ENCODE data around the gene CEP104.

The CEP104 gene

GRCh38 chr1:3881193-3881480 is 24.1 kb upstream of the CEP104 start:
- Histone ChIP-seq H3K27ac (ENCODE audit: low read depth, low read length) (no peak overlapping the region), H3K4me1 (ENCODE audit: control insufficient read depth, insufficient read depth, low read length, unreplicated experiment) (no peaks in the 10 kb centered on the region), H2AFZ (ENCODE audit: low read length, unreplicated experiment) (no peak overlapping the region), H3K4me3 (ENCODE audit: low read depth, low read length) (no peak overlapping the region), H3K36me3 (ENCODE audit: insufficient read depth, low read length) (peaks cover 22% of the 10 kb centered on the region), H3K79me2 (ENCODE audit: control insufficient read depth, insufficient read depth, low read length, unreplicated experiment) (no peaks in the 10 kb centered on the region), H3K27me3 (ENCODE audit: insufficient read depth, low read length) (no peaks in the 10 kb centered on the region)

DNA sequence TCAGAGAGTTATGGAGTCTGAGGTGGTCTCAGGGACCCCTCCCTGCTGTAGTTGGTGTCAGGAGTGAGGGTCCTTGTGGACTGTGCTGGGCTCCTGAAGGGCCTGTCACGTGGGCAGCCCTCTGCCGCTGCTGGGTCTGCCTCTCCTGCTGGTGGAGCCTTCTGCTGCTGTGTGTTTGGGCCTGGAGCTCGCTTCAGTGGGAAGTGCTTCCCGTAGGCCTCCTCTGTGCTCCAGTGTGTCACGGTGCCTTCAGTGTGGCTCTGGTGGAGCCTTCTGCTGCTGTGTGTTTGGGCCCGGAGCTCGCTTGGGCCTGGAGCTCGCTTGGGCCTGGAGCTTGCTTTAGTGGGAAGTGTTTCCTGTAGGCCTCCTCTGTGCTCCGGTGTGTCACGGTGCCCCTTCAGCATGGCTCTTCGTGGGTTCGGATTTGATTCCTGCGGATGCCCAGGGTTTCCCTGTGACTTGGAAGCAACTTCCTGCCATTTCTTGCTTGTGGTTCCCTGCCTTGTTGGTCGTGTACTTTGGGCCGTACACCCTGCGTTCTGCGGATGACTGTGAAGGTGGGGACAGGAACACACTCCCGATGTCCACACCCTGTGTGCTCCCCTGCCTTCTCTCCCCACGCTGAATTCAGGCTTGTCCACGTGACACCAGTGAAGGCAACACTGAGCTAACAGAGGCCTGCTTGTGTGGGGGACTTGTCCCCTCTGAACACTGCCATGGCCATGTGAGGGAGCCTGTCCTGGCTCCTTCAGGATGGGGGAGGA is 23.6 kb upstream of the CEP104 start:
- no peak overlapping the region for H3K4me3 ChIP-seq (ENCODE audit: low read depth, low read length)
- H2AFZ ChIP-seq (ENCODE audit: low read length, unreplicated experiment) = no peak overlapping the region
- no peaks in the 10 kb centered on the region for H3K27me3 ChIP-seq (ENCODE audit: insufficient read depth, low read length)
- H3K27ac ChIP-seq (ENCODE audit: low read depth, low read length) = no peak overlapping the region
- no peaks in the 10 kb centered on the region for H3K79me2 ChIP-seq (ENCODE audit: control insufficient read depth, insufficient read depth, low read length, unreplicated experiment)
- H3K4me1 ChIP-seq (ENCODE audit: control insufficient read depth, insufficient read depth, low read length, unreplicated experiment) = no peaks in the 10 kb centered on the region
- peaks cover 22% of the 10 kb centered on the region for H3K36me3 ChIP-seq (ENCODE audit: insufficient read depth, low read length)

GRCh38 chr1:3879787-3880428 is 22.9 kb upstream of the CEP104 start:
- Histone ChIP-seq H3K36me3 (ENCODE audit: insufficient read depth, low read length) (peaks cover 22% of the 10 kb centered on the region), H3K27ac (ENCODE audit: low read depth, low read length) (no peak overlapping the region), H3K27me3 (ENCODE audit: insufficient read depth, low read length) (no peaks in the 10 kb centered on the region), H3K79me2 (ENCODE audit: control insufficient read depth, insufficient read depth, low read length, unreplicated experiment) (no peaks in the 10 kb centered on the region), H3K4me1 (ENCODE audit: control insufficient read depth, insufficient read depth, low read length, unreplicated experiment) (no peaks in the 10 kb centered on the region), H3K4me3 (ENCODE audit: low read depth, low read length) (no peak overlapping the region), H2AFZ (ENCODE audit: low read length, unreplicated experiment) (no peak overlapping the region)

DNA sequence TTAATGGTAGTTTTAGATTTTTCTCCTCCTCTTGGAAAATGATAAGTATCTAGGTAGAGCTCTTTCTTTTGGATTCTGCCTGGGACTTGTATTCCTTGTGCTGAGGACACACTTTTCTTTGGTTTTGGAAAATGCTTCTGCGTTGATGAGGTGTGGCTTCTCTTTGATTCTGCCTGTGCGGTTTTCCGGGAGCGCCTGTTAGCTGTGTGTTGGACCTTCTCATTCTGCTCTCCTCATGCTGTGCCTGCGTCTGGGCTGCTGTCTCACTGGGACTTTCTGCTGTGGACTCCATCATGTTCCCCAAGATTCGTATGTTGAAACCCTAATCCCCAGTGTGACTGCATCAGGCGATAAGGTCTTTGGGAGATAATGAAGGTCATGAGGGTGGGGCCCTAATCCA is 22.1 kb upstream of the CEP104 start:
- no peak overlapping the region for H2AFZ ChIP-seq (ENCODE audit: low read length, unreplicated experiment)
- H3K36me3 ChIP-seq (ENCODE audit: insufficient read depth, low read length) = peaks cover 22% of the 10 kb centered on the region
- no peak overlapping the region for H3K27ac ChIP-seq (ENCODE audit: low read depth, low read length)
- H3K27me3 ChIP-seq (ENCODE audit: insufficient read depth, low read length) = no peaks in the 10 kb centered on the region
- no peaks in the 10 kb centered on the region for H3K4me1 ChIP-seq (ENCODE audit: control insufficient read depth, insufficient read depth, low read length, unreplicated experiment)
- no peaks in the 10 kb centered on the region for H3K79me2 ChIP-seq (ENCODE audit: control insufficient read depth, insufficient read depth, low read length, unreplicated experiment)
- no peak overlapping the region for H3K4me3 ChIP-seq (ENCODE audit: low read depth, low read length)

GRCh38 chr1:3876716-3877115 is 19.7 kb upstream of the CEP104 start:
- no peaks in the 10 kb centered on the region for H3K4me1 ChIP-seq (ENCODE audit: control insufficient read depth, insufficient read depth, low read length, unreplicated experiment)
- no peak overlapping the region for H3K4me3 ChIP-seq (ENCODE audit: low read depth, low read length)

DNA sequence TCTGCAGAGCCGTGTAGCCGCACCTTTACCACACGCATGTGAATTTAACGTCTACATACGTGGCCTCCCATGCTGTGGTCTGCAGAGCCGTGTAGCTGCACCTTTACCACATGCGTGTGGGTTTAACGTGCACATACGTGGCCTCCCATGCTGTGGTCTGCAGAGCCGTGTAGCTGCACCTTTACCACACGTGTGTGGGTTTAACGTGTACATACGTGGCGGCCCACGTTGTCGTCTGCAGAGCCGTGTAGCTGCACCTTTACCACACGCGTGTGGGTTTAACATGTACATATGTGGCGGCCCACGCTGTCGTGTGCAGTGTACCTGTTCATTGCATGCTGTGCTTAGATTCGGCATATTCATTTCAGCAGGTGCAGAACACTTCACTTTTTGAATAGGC is 17.7 kb upstream of the CEP104 start:
- Histone ChIP-seq H3K79me2 (ENCODE audit: control insufficient read depth, insufficient read depth, low read length, unreplicated experiment) (no peaks in the 10 kb centered on the region), H3K4me1 (ENCODE audit: control insufficient read depth, insufficient read depth, low read length, unreplicated experiment) (no peaks in the 10 kb centered on the region), H3K27me3 (ENCODE audit: insufficient read depth, low read length) (no peaks in the 10 kb centered on the region), H3K36me3 (ENCODE audit: insufficient read depth, low read length) (peaks cover 12% of the 10 kb centered on the region), H3K4me3 (ENCODE audit: low read depth, low read length) (no peak overlapping the region), H3K27ac (ENCODE audit: low read depth, low read length) (no peak overlapping the region), H2AFZ (ENCODE audit: low read length, unreplicated experiment) (no peak overlapping the region)

More at GRCh38 chr1:3876716-3877115, 19.7 kb upstream of the CEP104 start:
- no peaks in the 10 kb centered on the region for H3K27me3 ChIP-seq (ENCODE audit: insufficient read depth, low read length)
- peaks cover 22% of the 10 kb centered on the region for H3K36me3 ChIP-seq (ENCODE audit: insufficient read depth, low read length)
- H3K27ac ChIP-seq (ENCODE audit: low read depth, low read length) = no peak overlapping the region
- H2AFZ ChIP-seq (ENCODE audit: low read length, unreplicated experiment) = no peak overlapping the region
- no peaks in the 10 kb centered on the region for H3K79me2 ChIP-seq (ENCODE audit: control insufficient read depth, insufficient read depth, low read length, unreplicated experiment)

- no peak overlapping the region for H3K4me3 ChIP-seq (ENCODE audit: low read depth, low read length)
- H3K36me3 ChIP-seq (ENCODE audit: insufficient read depth, low read length) = no peaks in the 10 kb centered on the region
- no peaks in the 10 kb centered on the region for H3K79me2 ChIP-seq (ENCODE audit: control insufficient read depth, insufficient read depth, low read length, unreplicated experiment)
- no peaks in the 10 kb centered on the region for H3K27me3 ChIP-seq (ENCODE audit: insufficient read depth, low read length)
- H2AFZ ChIP-seq (ENCODE audit: low read length, unreplicated experiment) = no peak overlapping the region
- no peaks in the 10 kb centered on the region for H3K4me1 ChIP-seq (ENCODE audit: control insufficient read depth, insufficient read depth, low read length, unreplicated experiment)
- no peak overlapping the region for H3K27ac ChIP-seq (ENCODE audit: low read depth, low read length)
These were observed 15.5 kb upstream of the CEP104 start for GRCh38 chr1:3872546-3872945.

GRCh38 chr1:3871451-3871805 is 14.4 kb upstream of the CEP104 start:
- H3K27ac ChIP-seq (ENCODE audit: low read depth, low read length) = no peak overlapping the region
- H3K4me1 ChIP-seq (ENCODE audit: control insufficient read depth, insufficient read depth, low read length, unreplicated experiment) = no peaks in the 10 kb centered on the region
- H3K4me3 ChIP-seq (ENCODE audit: low read depth, low read length) = no peak overlapping the region
- H2AFZ ChIP-seq (ENCODE audit: low read length, unreplicated experiment) = no peak overlapping the region
- H3K27me3 ChIP-seq (ENCODE audit: insufficient read depth, low read length) = no peaks in the 10 kb centered on the region
- no peaks in the 10 kb centered on the region for H3K79me2 ChIP-seq (ENCODE audit: control insufficient read depth, insufficient read depth, low read length, unreplicated experiment)
- no peaks in the 10 kb centered on the region for H3K36me3 ChIP-seq (ENCODE audit: insufficient read depth, low read length)

DNA sequence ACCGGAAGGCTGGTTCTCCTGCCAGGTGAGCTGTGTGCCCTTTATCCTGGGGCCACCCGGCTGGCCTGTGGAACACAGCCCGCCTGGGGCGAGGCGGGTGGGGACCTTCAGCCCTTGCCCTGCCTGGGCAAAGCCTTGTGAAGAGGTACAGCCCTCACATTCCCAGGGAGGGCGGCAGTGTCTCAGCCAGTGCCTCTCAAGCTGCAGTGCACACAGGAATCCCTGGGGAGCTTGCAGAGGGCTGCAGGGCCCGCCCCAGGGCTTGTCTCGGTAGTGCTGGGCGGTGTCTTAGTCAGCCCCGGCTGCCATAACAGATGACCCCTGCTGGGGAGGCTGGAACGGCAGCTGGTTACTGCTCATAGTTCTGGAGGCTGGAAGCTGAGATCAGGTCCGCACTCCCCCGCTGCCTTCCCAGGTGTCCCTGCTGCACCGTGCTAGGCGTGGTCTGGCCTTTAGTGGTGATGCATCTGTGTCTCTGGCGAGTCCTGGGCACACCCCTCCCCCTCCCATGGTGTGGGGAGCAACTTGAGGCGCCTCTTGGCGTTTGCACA is 12.8 kb upstream of the CEP104 start:
- no peak overlapping the region for H3K4me3 ChIP-seq (ENCODE audit: low read depth, low read length)
- no peak overlapping the region for H2AFZ ChIP-seq (ENCODE audit: low read length, unreplicated experiment)

DNA sequence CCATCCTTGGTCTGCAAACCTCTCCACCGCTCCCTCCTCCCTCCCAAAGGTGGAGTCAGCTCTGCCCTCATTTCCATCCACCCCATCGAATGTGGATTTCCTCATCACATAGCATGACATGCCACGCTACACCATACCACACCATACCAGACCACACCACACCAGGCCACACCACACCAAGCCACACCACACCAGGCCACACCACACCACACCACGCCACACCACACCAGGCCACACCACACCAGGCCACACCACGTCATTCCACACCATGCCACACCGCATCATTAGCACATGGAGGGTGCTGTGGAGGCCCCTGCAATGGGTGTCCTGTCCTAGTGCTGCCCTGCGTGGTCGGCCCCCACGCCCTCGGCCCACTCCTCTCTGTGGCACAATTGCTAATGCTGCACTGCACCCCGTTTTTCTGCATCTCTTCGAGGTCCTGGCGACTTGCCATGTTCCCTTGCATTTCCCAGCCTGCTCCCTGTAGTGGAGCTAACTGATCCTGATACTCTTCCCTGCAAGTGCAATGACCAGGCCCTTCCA is 11.5 kb upstream of the CEP104 start:
- H3K4me3 ChIP-seq (ENCODE audit: low read depth, low read length) = no peak overlapping the region
- no peaks in the 10 kb centered on the region for H3K4me1 ChIP-seq (ENCODE audit: control insufficient read depth, insufficient read depth, low read length, unreplicated experiment)
- no peaks in the 10 kb centered on the region for H3K36me3 ChIP-seq (ENCODE audit: insufficient read depth, low read length)
- H3K27ac ChIP-seq (ENCODE audit: low read depth, low read length) = no peak overlapping the region
- no peaks in the 10 kb centered on the region for H3K79me2 ChIP-seq (ENCODE audit: control insufficient read depth, insufficient read depth, low read length, unreplicated experiment)
- H3K27me3 ChIP-seq (ENCODE audit: insufficient read depth, low read length) = no peaks in the 10 kb centered on the region
- no peak overlapping the region for H2AFZ ChIP-seq (ENCODE audit: low read length, unreplicated experiment)

More for the DNA sequence above, 12.8 kb upstream of the CEP104 start:
- Histone ChIP-seq H3K27me3 (ENCODE audit: insufficient read depth, low read length) (no peaks in the 10 kb centered on the region), H3K4me1 (ENCODE audit: control insufficient read depth, insufficient read depth, low read length, unreplicated experiment) (no peaks in the 10 kb centered on the region), H3K36me3 (ENCODE audit: insufficient read depth, low read length) (no peaks in the 10 kb centered on the region), H3K79me2 (ENCODE audit: control insufficient read depth, insufficient read depth, low read length, unreplicated experiment) (no peaks in the 10 kb centered on the region), H3K27ac (ENCODE audit: low read depth, low read length) (no peak overlapping the region)

Measured in ACC112 (cell line).